Measurements from ENCODE around the gene PDE3B. TPM values are rescaled to one million over a fixed set of nuclear protein-coding genes. Genes with fewer than 3 reads are reported as not detected.
A peak's percentile ranks its signal among the peaks of the same experiment; 100 is the strongest.

Gene PDE3B
- total RNA-seq, 1 donor from 2014 or later, result 0.26 TPM

DNA sequence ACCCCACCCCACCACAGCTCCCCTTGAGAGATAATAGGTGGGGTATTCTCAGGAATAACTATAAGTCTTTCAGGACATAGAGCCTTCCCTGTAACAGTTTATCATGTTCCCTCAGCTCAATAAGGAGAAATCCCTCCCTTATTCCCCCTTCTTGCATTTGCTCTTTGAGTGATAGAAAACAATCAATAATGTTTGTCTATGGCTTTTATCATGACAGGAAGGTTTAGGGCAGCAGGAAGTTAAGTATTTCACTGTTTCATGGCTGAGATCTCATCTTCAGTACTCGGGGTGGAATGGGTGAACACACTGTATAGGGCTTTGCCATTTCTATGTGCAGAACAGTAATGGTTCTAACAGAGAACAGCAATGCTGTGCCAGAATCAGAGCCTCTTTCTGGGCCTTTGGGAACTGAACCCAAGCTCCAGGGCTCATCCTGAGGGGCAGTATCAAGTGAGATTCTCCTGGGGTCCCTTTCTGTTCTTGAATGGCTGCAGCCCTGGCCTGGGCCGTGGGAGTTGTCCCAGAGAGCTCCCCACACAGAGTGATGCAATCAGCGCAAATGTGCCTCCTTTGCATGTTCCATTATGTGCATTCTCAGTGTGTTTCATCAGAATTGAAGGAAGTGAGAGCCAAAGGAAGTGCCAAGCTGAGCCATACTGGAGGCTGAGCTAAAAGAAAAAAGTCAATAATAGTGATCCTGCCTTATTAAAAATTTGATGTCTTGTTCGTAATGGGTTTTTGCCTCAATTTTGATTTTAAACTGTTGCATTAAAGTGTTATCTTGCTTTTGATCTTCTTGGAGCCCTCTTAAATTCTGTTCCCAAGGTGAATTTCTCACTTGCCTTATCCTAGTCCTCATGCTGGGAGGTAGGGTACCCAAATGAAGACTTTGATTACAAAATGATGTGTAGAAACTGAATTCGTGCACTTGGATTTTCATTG is 251.3 kb downstream of the PDE3B start:
- no peaks in the 10 kb centered on the region for H3K36me3 ChIP-seq (ENCODE audit: control insufficient read depth, insufficient read depth, low read length)
- no peak overlapping the region for H3K4me3 ChIP-seq (ENCODE audit: low read depth, low read length)
- DNase-seq (ENCODE audit: low read depth), result peak; percentile 46
- H3K27me3 ChIP-seq (ENCODE audit: control insufficient read depth, insufficient read depth, low read length), result no peaks in the 10 kb centered on the region
- FAIRE-seq, result no peak
- no peak for TF ChIP-seq CTCF (IDR thresholded peaks at IDR 0.05; ENCODE audit: insufficient read depth, low read length, severe bottlenecking)

GRCh38 chr11:14898355-14898754 is 254.8 kb downstream of the PDE3B start:
- FAIRE-seq, result no peak
- Histone ChIP-seq H3K36me3 (ENCODE audit: control insufficient read depth, insufficient read depth, low read length) (no peaks in the 10 kb centered on the region), H3K4me3 (ENCODE audit: low read depth, low read length) (no peak overlapping the region), H3K27me3 (ENCODE audit: control insufficient read depth, insufficient read depth, low read length) (no peaks in the 10 kb centered on the region)
- TF ChIP-seq CTCF (IDR thresholded peaks at IDR 0.05; ENCODE audit: insufficient read depth, low read length, severe bottlenecking), result no peak
- no peak for DNase-seq (ENCODE audit: low read depth)

- no peak for DNase-seq (ENCODE audit: low read depth)
- H3K36me3 ChIP-seq (ENCODE audit: control insufficient read depth, insufficient read depth, low read length), result no peaks in the 10 kb centered on the region
These were observed 255.3 kb downstream of the PDE3B start for GRCh38 chr11:14898906-14899305.

GRCh38 chr11:14902650-14903350 is 259.2 kb downstream of the PDE3B start:
- Histone ChIP-seq H3K27me3 (ENCODE audit: control insufficient read depth, insufficient read depth, low read length) (peaks cover 4% of the 10 kb centered on the region), H3K4me3 (ENCODE audit: low read depth, low read length) (no peak overlapping the region), H3K36me3 (ENCODE audit: control insufficient read depth, insufficient read depth, low read length) (no peaks in the 10 kb centered on the region)
- TF ChIP-seq CTCF (IDR thresholded peaks at IDR 0.05; ENCODE audit: insufficient read depth, low read length, severe bottlenecking), result no peak
- FAIRE-seq (peak; percentile 60), DNase-seq (ENCODE audit: low read depth) (peak; percentile 82)

More at GRCh38 chr11:14898906-14899305, 255.3 kb downstream of the PDE3B start:
- Histone ChIP-seq H3K4me3 (ENCODE audit: low read depth, low read length) (no peak overlapping the region), H3K27me3 (ENCODE audit: control insufficient read depth, insufficient read depth, low read length) (no peaks in the 10 kb centered on the region)
- no peak for TF ChIP-seq CTCF (IDR thresholded peaks at IDR 0.05; ENCODE audit: insufficient read depth, low read length, severe bottlenecking)
- FAIRE-seq, result no peak

- no peaks in the 10 kb centered on the region for H3K36me3 ChIP-seq (ENCODE audit: control insufficient read depth, insufficient read depth, low read length)
- no peak for FAIRE-seq
- no peak for DNase-seq (ENCODE audit: low read depth)
- peak overlapping the region; percentile 29 for H3K4me3 ChIP-seq (ENCODE audit: low read depth, low read length)
- H3K27me3 ChIP-seq (ENCODE audit: control insufficient read depth, insufficient read depth, low read length), result peaks cover 4% of the 10 kb centered on the region
- peak; percentile 93 for TF ChIP-seq CTCF (IDR thresholded peaks at IDR 0.05; ENCODE audit: insufficient read depth, low read length, severe bottlenecking)
These were observed 261.1 kb downstream of the PDE3B start for GRCh38 chr11:14904745-14905103.
